ENCODE data around the gene TSGA10. TPM values are rescaled to one million over a fixed set of nuclear protein-coding genes. Genes with fewer than 3 reads are reported as not detected.

Gene TSGA10
- total RNA-seq, 2 experiments from 2014 or later: 3.8 to 10.8 TPM

- ChIA-PET POLR2A (interaction anchor here (0.6 kb wide), 1 partner anchor 101 kb away, joined by 7 read pairs; no protein-coding TSS in a partner anchor), CTCF (ENCODE audit: unreplicated experiment) (no interaction called here)
- no peaks in the 10 kb centered on the region for H3K79me2 ChIP-seq (ENCODE audit: insufficient read depth, low read depth, low read length)
- no peak overlapping the region for H3K27ac ChIP-seq (ENCODE audit: low read depth, low read length, poor library complexity, severe bottlenecking)
- H2AFZ ChIP-seq (ENCODE audit: low read length): no peak overlapping the region
- no TSS peak for BruUV-seq (replicated peaks)
- H3K9me2 ChIP-seq (ENCODE audit: insufficient read depth, low read length): no peaks in the 10 kb centered on the region
- H3K4me3 ChIP-seq (ENCODE audit: low read depth, low read length, poor library complexity, severe bottlenecking): no peak overlapping the region
- no peaks in the 10 kb centered on the region for H3K9me3 ChIP-seq (ENCODE audit: low read length)
- intact Hi-C loops (cut with micrococcal nuclease; ENCODE audit: unreplicated experiment): no loop called here
- H3K4me1 ChIP-seq (ENCODE audit: insufficient read depth, low read length, poor library complexity, severe bottlenecking): no peaks in the 10 kb centered on the region
- H4K20me1 ChIP-seq (ENCODE audit: insufficient read depth, low read length): no peaks in the 10 kb centered on the region
- no peak overlapping the region for H3K4me2 ChIP-seq (ENCODE audit: low read length)
- TF ChIP-seq EZH2phosphoT487 (IDR thresholded peaks at IDR 0.05; ENCODE audit: borderline replicate concordance, low read depth, low read length): no peak
- TF ChIP-seq CTCF (conservative IDR thresholded peaks at IDR 0.05; ENCODE audit: low read length): no peak
- DNase-seq (ENCODE audit: low spot score): no peak
- H3K36me3 ChIP-seq (ENCODE audit: insufficient read depth, low read length): no peaks in the 10 kb centered on the region
These were observed 123.3 kb downstream of the TSGA10 start for GRCh38 chr2:99031481-99031880.

GRCh38 chr2:99028558-99028957, 126.2 kb downstream of the TSGA10 start:
- no peak overlapping the region for H3K4me2 ChIP-seq (ENCODE audit: low read length)
- H3K9me2 ChIP-seq (ENCODE audit: insufficient read depth, low read length): no peaks in the 10 kb centered on the region
- CTCF ChIA-PET (ENCODE audit: unreplicated experiment): no interaction called here
- no peaks in the 10 kb centered on the region for H3K36me3 ChIP-seq (ENCODE audit: insufficient read depth, low read length)
- BruUV-seq (replicated peaks): no TSS peak
- no peak for TF ChIP-seq EZH2phosphoT487 (IDR thresholded peaks at IDR 0.05; ENCODE audit: borderline replicate concordance, low read depth, low read length)
- no peak for TF ChIP-seq CTCF (conservative IDR thresholded peaks at IDR 0.05; ENCODE audit: low read length)
- no peaks in the 10 kb centered on the region for H3K9me3 ChIP-seq (ENCODE audit: low read length)
- DNase-seq (ENCODE audit: low spot score): no peak
- POLR2A ChIA-PET: no interaction called here
- no peaks in the 10 kb centered on the region for H4K20me1 ChIP-seq (ENCODE audit: insufficient read depth, low read length)
- H3K79me2 ChIP-seq (ENCODE audit: insufficient read depth, low read depth, low read length): no peaks in the 10 kb centered on the region
- no peak overlapping the region for H3K4me3 ChIP-seq (ENCODE audit: low read depth, low read length, poor library complexity, severe bottlenecking)
- H3K4me1 ChIP-seq (ENCODE audit: insufficient read depth, low read length, poor library complexity, severe bottlenecking): no peaks in the 10 kb centered on the region
- H2AFZ ChIP-seq (ENCODE audit: low read length): no peak overlapping the region
- no peak overlapping the region for H3K27ac ChIP-seq (ENCODE audit: low read depth, low read length, poor library complexity, severe bottlenecking)
- intact Hi-C loops (cut with micrococcal nuclease; ENCODE audit: unreplicated experiment): no loop called here

- Histone ChIP-seq H2AFZ (ENCODE audit: low read length) (no peak overlapping the region), H3K9me2 (ENCODE audit: insufficient read depth, low read length) (no peaks in the 10 kb centered on the region), H3K4me3 (ENCODE audit: low read depth, low read length, poor library complexity, severe bottlenecking) (no peak overlapping the region), H3K4me2 (ENCODE audit: low read length) (no peak overlapping the region), H3K27ac (ENCODE audit: low read depth, low read length, poor library complexity, severe bottlenecking) (no peak overlapping the region), H3K9me3 (ENCODE audit: low read length) (no peaks in the 10 kb centered on the region), H3K79me2 (ENCODE audit: insufficient read depth, low read depth, low read length) (no peaks in the 10 kb centered on the region), H4K20me1 (ENCODE audit: insufficient read depth, low read length) (no peaks in the 10 kb centered on the region), H3K36me3 (ENCODE audit: insufficient read depth, low read length) (no peaks in the 10 kb centered on the region), H3K4me1 (ENCODE audit: insufficient read depth, low read length, poor library complexity, severe bottlenecking) (no peaks in the 10 kb centered on the region)
- TF ChIP-seq EZH2phosphoT487 (IDR thresholded peaks at IDR 0.05; ENCODE audit: borderline replicate concordance, low read depth, low read length) (no peak), CTCF (conservative IDR thresholded peaks at IDR 0.05; ENCODE audit: low read length) (no peak)
- POLR2A ChIA-PET: no interaction called here
- CTCF ChIA-PET (ENCODE audit: unreplicated experiment): no interaction called here
- intact Hi-C loops (cut with micrococcal nuclease; ENCODE audit: unreplicated experiment): no loop called here
- BruUV-seq (replicated peaks): no TSS peak
- no peak for DNase-seq (ENCODE audit: low spot score)
These were observed 126.9 kb downstream of the TSGA10 start for GRCh38 chr2:99027856-99028255.

Measured in OCI-LY7 (cell line).